Left forelimb (tissue), 1 donor: ENCODE measurements around the gene SAXO2.
"Not testable (repeated sequence)": the region's sequence is repeated elsewhere in the genome, so short reads cannot be mapped to it uniquely, and the experiment has no call there.

Experiments
- DNase-seq: peaks from one replicate; pipeline ENCODE4 v3.0.0-alpha.2; 2018; ENCODE audit warnings: low spot score

Gene SAXO2

DNA sequence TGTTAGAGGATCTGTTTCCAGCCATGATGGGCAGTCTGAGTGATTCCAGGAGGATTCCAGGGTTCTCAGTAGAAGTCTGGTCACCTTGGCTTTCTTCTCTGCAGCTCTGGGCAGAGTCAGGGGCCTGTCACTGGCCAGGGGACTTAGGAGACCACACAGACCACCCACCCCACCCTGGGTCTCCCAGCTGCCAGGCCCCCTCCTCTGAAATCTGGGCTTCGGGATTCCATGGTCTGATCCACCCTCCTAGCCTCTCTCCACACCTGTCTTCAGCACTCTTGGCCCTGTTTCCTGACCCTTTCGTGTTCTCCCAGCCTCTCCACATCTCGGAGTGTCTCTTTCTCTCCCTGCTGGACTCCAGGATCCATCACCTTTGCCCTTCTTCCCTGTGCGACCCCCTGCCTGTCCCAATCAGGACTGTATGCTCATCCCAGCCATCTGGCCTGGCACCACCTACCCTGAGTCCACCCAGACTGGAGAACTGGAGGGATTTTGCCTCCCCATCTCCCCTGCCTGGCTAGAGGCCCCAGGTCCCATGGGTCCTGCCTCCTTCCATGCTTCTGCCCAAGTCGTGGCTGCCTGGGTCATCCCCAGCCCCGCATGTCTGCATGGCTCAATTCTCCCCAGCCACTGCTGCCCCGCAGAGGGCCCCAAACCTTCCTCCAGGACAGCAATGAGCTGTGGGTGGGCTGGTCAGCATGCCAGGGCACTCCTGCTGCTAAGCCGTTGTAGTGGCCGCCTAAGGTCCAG lies 52.3 kb downstream of the SAXO2 start:
- no peak for DNase-seq

DNA sequence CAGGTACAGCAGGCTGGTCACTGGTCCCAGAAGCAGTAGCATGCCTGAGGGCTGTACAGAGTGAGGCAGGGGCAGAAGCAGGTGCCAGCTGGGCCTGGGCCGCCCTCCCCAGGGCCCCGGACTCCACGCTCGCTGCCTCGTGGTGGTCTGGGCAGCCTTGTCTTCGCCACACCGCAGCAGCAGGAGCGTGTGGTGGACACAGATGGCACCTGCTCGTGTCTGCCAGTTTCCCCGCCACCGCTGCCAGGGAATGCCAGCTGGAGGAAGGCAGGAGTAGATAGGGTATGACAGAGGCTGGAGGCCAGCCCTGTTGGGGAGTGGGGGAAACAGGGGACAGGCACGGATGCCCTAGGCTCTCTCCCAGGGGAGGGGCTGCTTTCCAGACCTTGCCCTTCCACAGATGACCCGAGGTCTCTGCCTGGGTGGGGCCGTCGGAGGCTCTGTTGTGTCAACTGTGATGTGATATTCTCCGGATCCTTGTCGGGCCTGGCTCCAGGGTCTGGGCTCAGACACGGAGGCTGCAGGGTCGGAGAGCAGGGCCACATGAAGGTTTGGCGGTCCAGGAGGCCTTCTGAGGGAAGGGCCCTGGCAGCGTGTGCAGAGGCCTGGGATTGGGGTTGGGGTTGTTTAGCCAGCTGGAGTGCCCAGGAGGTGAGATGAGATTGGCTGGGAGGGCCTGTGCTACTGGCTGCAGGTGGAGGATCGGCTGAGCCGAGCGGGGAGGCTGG lies 53.1 kb downstream of the SAXO2 start:
- DNase-seq = no peak

DNA sequence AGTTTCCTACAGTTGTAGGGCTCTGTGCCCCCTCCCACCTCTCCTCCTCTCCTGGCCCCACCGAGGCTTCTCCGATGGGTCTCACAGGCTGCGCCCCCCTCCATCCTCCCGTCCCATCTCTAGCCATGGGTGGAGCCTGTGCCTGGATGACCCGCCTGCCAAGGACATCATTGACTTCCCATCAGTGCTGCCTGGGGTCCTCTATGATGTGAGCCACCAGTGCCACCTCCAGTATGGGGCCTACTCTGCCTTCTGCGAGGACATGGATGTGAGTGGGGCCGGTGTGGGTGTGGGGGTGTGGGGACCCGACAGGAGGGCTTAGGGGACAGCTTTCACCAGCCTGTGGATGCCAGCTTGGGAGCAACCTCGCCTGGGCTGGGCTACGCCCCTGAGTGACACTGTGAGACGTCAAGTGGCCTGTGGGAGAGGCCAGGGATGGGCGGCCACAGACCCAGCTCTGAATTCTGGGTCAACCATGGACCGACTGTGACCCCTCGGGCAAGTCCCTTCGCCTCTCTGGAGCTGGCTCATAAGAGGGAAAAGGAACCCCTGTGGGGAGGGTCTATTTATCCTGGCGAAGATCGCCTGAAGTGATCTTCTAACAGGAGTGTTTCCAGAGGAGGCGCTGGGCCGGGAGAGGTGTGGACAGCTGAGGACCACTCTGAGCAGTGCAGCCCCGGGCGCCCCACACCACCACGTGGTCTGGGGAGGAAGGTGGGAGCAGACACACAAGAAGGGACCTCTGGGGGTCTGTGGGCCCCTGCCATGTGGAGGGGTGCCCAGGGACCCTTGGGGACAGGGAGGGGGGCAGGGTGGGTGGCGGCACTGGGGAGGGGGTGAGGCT lies 53.9 kb downstream of the SAXO2 start:
- not testable (repeated sequence) for DNase-seq

DNA sequence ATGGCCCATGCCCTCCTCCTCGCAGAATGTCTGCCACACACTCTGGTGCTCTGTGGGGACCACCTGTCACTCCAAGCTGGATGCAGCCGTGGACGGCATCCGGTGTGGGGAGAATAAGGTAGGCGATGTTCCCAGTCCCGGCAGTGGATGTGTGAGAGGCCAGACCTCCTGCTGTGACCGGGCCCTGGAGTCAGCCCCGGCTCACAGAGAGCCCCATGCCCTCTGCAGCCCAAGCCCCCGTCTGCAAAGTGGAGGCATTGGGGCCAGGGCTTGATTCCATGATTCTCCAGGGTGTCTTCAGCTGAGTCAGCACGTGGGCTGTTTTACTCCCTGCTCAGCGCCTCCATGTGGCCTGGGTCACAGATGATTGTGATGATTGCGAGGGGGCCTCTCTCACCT lies 54.5 kb downstream of the SAXO2 start:
- DNase-seq = no peak

GRCh38 chr15:82317516-82317915 lies 54.9 kb downstream of the SAXO2 start:
- not testable (repeated sequence) for DNase-seq

DNA sequence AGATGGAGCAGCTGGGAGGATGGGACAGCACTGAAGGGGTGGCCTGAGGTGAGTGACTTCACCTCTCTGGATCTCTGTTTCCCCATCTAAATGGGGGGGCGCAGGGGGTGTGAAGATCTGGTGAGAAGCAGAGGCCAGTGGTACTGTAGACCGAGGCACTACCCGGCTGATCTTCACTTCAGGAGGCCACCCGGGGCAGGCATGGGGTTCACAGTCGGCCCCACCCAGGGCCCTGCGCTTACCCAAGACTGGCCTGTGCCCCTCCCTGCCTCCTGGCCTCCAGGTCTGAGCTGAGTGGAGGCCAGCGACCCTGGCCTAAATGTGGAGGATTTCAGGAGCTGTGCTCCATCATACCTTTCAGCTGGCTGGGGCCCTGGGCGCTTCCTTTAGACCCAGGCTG lies 55.7 kb downstream of the SAXO2 start:
- not testable (repeated sequence) for DNase-seq

GRCh38 chr15:82319522-82320278 lies 57.1 kb downstream of the SAXO2 start:
- not testable (repeated sequence) for DNase-seq

DNA sequence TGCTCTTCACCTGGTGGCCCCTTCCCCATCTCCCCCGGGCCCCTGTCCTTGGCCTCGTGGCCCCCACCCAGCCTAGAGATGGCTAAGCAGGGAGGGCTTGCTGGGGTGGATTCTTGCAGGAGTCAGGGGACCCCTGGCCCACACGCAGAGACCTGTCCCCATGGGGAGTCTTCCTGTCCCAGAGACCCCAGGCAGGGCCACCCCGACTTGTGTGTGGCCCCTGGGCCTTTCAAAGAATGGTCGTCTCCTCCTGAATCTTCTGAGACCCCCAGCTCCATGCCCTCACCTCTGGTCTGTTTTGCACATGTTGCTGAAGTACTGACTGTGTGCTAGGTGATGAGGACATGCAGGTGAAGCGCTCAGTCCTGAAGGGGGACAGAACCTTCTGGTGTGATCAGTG lies 58.2 kb downstream of the SAXO2 start:
- DNase-seq = not testable (repeated sequence)

DNA sequence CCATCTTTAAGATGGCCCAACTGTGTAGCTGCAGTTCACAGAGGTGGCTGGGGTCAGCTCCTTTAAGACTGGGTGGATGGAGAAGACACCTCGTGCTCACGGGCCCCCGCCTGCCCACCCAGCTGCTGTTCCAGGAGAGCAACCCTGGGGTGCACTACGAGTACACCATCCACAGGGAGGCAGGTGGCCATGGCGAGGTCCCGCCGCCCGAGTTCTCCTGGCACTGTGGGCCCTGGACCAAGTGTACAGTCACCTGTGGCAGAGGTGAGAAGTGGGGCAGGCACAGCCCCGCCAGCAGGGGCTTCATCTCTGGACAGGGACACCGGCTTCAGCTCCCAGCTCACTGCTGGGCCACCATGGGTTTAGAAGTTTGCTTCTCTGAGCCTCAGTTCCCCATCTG lies 59.9 kb downstream of the SAXO2 start:
- DNase-seq = not testable (repeated sequence)

DNA sequence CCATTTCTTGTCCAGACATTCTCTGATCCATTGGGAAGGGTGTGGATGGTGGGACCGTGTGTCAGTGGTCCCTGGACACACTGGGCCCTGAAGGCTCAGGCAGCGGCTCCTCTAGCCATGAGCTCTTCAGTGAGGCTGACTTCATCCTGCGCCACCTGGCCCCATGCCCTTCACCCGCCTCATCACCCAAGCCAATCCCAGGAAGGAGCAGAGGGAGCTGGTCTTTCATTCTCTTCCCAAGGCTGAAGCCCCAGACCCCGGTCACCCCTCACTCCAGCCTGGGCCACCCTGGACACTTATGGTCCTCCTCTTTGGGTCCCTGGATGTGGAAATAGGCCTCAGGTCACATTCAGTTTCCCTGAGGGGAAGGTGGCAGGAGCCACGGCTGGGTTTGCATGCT lies 62.2 kb downstream of the SAXO2 start:
- DNase-seq = not testable (repeated sequence)

GRCh38 chr15:82325646-82326045 lies 63.0 kb downstream of the SAXO2 start:
- DNase-seq = not testable (repeated sequence)

- DNase-seq = not testable (repeated sequence)
Measured at GRCh38 chr15:82326896-82327295, 64.3 kb downstream of the SAXO2 start.

DNA sequence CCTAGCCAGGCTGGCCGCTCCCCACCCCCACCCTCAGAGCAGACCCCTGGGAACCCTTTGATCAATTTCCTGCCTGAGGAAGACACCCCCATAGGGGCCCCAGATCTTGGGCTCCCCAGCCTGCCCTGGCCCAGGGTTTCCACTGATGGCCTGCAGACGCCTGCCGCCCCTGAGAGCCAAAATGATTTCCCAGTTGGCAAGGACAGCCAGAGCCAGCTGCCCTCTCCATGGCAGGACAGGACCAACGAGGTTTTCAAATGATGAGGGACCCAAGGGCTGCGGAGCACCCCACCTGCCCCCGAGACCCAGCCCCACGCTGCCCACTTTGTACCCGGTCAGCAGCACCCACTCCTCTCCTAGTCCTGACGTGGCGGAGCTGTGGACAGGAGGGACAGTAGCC lies 64.8 kb downstream of the SAXO2 start:
- DNase-seq = not testable (repeated sequence)

DNA sequence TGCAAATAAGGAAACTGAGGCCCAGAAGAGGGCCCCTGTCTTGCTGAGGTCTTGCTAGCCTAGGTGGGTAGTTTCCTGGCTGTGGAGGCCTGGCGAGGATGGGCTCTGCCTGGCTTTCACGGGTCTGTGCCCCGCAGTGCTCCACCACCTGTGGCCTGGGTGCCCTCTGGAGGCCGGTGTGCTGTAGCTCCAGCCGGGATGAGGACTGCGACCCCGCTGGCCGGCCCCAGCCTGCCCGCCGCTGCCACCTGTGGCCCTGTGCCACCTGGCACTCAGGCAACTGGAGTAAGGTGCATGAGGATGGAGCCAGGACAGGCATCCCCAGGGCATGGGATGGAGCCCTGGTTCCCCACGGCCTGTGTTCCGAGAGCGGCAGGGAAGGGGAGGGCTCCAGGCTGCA lies 66.4 kb downstream of the SAXO2 start:
- not testable (repeated sequence) for DNase-seq

DNA sequence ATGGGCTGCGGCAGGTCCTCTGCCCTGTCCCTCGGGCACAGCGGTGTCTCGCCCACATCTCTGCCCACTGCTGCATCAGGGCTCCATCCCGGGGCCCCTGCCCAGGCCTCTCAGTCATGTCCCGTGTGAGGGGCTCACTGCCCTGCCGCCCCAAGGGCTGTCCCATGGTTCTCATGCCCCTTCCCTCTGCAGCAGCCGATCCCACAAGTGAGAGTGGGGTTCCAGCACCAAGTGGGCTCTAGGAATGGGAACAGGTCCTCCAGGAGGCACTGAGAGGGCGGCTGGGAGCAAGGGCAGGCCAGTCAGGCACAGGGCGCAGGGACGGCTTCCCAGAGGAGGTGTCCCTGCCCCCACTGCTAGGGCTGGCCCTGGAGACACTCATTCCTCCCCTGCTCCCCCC lies 68.3 kb downstream of the SAXO2 start:
- not testable (repeated sequence) for DNase-seq

DNA sequence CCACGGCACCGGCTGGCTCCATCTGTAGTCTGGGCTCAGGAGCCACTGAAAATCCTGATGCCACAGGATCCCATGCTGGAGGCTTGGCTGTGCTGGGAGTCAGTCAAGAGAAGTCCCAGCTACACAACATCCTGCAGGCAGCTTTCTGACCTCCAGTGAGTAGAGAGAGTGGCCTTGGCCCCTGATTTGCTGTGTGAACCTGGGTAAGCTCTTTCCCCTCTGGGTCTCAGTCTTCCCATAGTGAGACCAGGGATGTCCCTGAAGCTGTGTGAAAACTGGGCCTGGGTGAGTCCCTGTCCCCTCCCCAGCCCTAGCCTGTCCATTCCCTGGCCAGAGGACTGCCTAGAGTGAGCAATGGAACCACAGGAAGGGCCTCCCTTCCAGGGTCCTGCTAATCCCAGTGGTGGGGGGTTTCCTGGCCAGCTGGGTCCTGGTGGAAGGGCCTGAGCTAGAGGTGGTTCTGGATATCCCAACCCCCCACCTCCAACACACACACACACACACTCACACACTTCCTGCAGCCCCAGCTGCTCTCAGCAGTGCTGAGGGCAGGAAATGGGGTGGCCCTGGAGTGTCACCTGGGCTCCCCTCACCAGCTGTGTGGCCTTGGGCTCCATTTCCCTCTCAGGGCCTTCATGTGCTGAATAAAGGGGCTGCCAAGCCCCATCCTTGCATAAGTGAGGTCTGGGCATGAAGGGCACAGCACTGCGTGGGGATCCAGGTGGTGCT lies 69.1 kb downstream of the SAXO2 start:
- not testable (repeated sequence) for DNase-seq

DNA sequence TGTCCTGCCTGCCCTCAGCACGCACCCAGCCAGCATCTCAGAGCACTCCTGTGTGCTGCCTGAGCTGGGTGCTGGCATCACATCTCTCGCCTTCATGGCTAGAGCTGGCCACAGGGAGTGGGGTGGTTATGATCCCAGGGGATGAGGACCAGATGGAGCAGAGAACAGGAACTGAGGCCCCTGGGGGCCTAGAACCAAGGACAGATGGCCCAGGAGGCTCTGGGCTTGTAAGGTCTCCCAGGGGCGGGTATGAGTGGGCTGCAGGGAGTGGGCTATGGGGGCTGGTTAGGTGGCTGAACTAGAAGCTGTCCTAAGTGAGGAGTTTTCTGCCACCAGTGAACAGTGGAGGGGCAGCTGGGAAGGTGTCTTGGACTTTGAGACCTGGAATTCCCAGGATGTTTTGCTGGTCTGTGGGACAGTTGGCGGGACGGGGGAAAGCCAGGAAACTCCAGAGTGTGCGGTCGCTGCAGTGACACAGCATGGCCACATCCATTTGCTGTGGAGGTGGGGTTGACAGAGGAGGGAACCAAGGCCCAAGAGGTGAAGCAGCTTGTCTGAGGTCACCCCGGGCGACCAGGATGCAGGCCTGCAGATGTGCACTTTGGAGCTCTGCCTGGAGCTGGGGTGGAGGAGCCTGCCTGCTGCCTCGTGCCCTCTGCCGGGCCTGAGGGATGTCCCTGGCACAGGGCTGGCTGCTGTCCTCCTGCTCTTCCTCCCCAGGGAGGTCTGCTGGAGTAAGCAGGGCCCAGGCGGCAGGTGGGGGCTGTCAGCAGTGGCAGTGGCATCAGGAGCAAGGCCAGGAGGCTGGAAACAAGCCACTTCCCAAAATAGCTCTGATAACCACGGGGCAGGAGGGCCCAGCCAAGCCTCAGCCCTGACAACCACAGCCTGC lies 70.3 kb downstream of the SAXO2 start:
- not testable (repeated sequence) for DNase-seq

GRCh38 chr15:82333603-82334553 lies 71.3 kb downstream of the SAXO2 start:
- DNase-seq = not testable (repeated sequence)
